NK-92 (cell line): Measurements from ENCODE around the gene SLC6A6.

ENCODE experiments used
- DNase-seq: peaks from one replicate; lab custom pipeline; 2025; ENCODE audit not compliant: unreplicated experiment; lab: John Stamatoyannopoulos, UW

SLC6A6 gene

GRCh38 chr3:14415501-14415900, 13.1 kb downstream of the SLC6A6 start:
- no peak for DNase-seq

GRCh38 chr3:14416453-14416852, 14.0 kb downstream of the SLC6A6 start:
- no peak for DNase-seq

- no peak for DNase-seq
Observed at GRCh38 chr3:14418296-14419250, 16.2 kb downstream of the SLC6A6 start.

GRCh38 chr3:14422016-14422963, 19.9 kb downstream of the SLC6A6 start:
- no peak for DNase-seq

GRCh38 chr3:14423197-14423743, 20.9 kb downstream of the SLC6A6 start:
- no peak for DNase-seq

GRCh38 chr3:14423963-14424362, 21.6 kb downstream of the SLC6A6 start:
- no peak for DNase-seq

GRCh38 chr3:14424711-14425580, 22.5 kb downstream of the SLC6A6 start:
- DNase-seq: no peak

- no peak for DNase-seq
Observed at GRCh38 chr3:14425581-14426304, 23.3 kb downstream of the SLC6A6 start.

- no peak for DNase-seq
Observed at GRCh38 chr3:14426305-14426620, 23.9 kb downstream of the SLC6A6 start.

- no peak for DNase-seq
Observed at GRCh38 chr3:14428087-14429033, 26.0 kb downstream of the SLC6A6 start.

- no peak for DNase-seq
Observed at GRCh38 chr3:14429237-14429636, 26.8 kb downstream of the SLC6A6 start.

GRCh38 chr3:14429640-14430039, 27.2 kb downstream of the SLC6A6 start:
- no peak for DNase-seq

GRCh38 chr3:14430053-14430452, 27.6 kb downstream of the SLC6A6 start:
- no peak for DNase-seq

GRCh38 chr3:14430706-14431451, 28.5 kb downstream of the SLC6A6 start:
- no peak for DNase-seq

GRCh38 chr3:14431452-14431916, 29.1 kb downstream of the SLC6A6 start:
- no peak for DNase-seq

GRCh38 chr3:14431917-14432834, 29.8 kb downstream of the SLC6A6 start:
- DNase-seq: peak; percentile 21

- no peak for DNase-seq
Observed at GRCh38 chr3:14433106-14433505, 30.7 kb downstream of the SLC6A6 start.
